Stimulated activated CD4-positive, alpha-beta T cell treated with anti-CD3 and anti-CD28 coated beads, Interleukin-4, amount 100 ng/mL, for 1 hour (primary cell): Measurements from ENCODE around the gene KRTCAP2.
"Not testable (repeated sequence)": the region's sequence is repeated elsewhere in the genome, so short reads cannot be mapped to it uniquely, and the experiment has no call there.

Source experiments
- DNase-seq: peaks from one replicate; pipeline ENCODE4 v3.0.0-alpha.2; 2020

The KRTCAP2 gene

GRCh38 chr1:155167166-155168104 is 5.7 kb downstream of the KRTCAP2 start:
- DNase-seq = peak; percentile 86

GRCh38 chr1:155166471-155167165 is 6.5 kb downstream of the KRTCAP2 start:
- DNase-seq = no peak

- no peak for DNase-seq
Measured at GRCh38 chr1:155166051-155166470, 7.0 kb downstream of the KRTCAP2 start.

- DNase-seq = not testable (repeated sequence)
Measured at GRCh38 chr1:155164625-155165024, 8.5 kb downstream of the KRTCAP2 start.

- not testable (repeated sequence) for DNase-seq
Measured at GRCh38 chr1:155163785-155164184, 9.3 kb downstream of the KRTCAP2 start.

- not testable (repeated sequence) for DNase-seq
Measured at GRCh38 chr1:155162631-155163030, 10.5 kb downstream of the KRTCAP2 start.

GRCh38 chr1:155160128-155160527 is 13.0 kb downstream of the KRTCAP2 start:
- no peak for DNase-seq

GRCh38 chr1:155158991-155159390 is 14.1 kb downstream of the KRTCAP2 start:
- DNase-seq = no peak

- DNase-seq = not testable (repeated sequence)
Measured at GRCh38 chr1:155155996-155156643, 17.0 kb downstream of the KRTCAP2 start.

- no peak for DNase-seq
Measured at GRCh38 chr1:155145491-155145890, 27.6 kb downstream of the KRTCAP2 start.

GRCh38 chr1:155141749-155142148 is 31.4 kb downstream of the KRTCAP2 start:
- no peak for DNase-seq

GRCh38 chr1:155140630-155140953 is 32.5 kb downstream of the KRTCAP2 start:
- DNase-seq = no peak

- peak; percentile 93 for DNase-seq
Measured at GRCh38 chr1:155139895-155140629, 33.0 kb downstream of the KRTCAP2 start, which contains the start of gene DPM3. DPM3 (minus strand) TSS chr1:155140531; CDS start chr1:155140240, 291 bp downstream.

- DNase-seq = no peak
Measured at GRCh38 chr1:155137154-155137949, 35.8 kb downstream of the KRTCAP2 start.

GRCh38 chr1:155136748-155137147 is 36.4 kb downstream of the KRTCAP2 start:
- no peak for DNase-seq

GRCh38 chr1:155135415-155136028 is 37.6 kb downstream of the KRTCAP2 start, which contains the start of gene SLC50A1:
SLC50A1 (plus strand) TSS chr1:155135852; CDS start chr1:155135912, 60 bp downstream.
- DNase-seq = peak; percentile 93

GRCh38 chr1:155134880-155135414 is 38.2 kb downstream of the KRTCAP2 start:
- DNase-seq = peak; percentile 78

- no peak for DNase-seq
Measured at GRCh38 chr1:155134322-155134721, 38.8 kb downstream of the KRTCAP2 start.

GRCh38 chr1:155133799-155134281 is 39.3 kb downstream of the KRTCAP2 start:
- no peak for DNase-seq

- DNase-seq = no peak
Measured at GRCh38 chr1:155131856-155132255, 41.2 kb downstream of the KRTCAP2 start.

- no peak for DNase-seq
Measured at GRCh38 chr1:155131285-155131684, 41.8 kb downstream of the KRTCAP2 start.
